Measurements from ENCODE around the gene MUC5B.

The MUC5B gene

DNA sequence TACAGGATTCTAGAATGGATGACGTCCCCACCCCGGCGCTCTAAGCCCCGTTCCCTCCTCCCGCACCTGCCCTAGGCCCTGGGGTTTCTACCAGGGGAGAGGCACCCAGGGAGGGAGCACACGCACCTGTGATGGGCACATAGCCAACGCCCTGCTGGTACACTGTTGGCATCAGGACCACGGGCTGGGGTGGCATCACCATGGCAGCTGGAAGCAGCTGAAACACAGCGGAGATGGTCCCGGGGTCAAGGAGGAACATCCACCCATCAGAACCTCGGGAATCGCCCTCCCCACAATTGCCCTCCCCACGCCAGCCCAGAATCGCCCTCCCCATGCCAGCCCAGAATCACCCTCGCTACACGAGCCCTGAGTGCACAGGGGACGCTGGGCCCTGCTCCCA lies 63.0 kb downstream of the MUC5B start:
- DNase-seq (ENCODE audit: low read depth): no peak

DNA sequence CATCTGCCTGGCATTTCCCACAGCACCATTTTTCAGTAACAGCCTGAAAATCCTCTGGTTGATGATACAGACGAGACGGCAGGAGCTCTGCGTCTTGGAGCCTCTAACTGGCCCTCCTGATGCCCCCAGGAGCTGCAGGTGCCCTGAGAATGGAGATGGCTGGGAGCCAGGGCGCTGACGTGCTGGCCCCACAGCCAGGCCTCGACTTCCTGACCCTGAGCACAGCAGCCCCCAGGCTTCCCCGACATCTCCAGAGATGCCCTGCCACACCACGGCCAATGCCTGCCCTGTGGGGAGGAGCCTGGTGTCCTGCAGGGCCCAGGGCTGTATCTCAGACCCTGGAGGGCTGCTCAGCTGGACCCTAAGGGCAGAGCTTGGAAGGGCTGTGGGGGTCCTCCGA lies 65.1 kb downstream of the MUC5B start:
- no peak for DNase-seq (ENCODE audit: low read depth)

DNA sequence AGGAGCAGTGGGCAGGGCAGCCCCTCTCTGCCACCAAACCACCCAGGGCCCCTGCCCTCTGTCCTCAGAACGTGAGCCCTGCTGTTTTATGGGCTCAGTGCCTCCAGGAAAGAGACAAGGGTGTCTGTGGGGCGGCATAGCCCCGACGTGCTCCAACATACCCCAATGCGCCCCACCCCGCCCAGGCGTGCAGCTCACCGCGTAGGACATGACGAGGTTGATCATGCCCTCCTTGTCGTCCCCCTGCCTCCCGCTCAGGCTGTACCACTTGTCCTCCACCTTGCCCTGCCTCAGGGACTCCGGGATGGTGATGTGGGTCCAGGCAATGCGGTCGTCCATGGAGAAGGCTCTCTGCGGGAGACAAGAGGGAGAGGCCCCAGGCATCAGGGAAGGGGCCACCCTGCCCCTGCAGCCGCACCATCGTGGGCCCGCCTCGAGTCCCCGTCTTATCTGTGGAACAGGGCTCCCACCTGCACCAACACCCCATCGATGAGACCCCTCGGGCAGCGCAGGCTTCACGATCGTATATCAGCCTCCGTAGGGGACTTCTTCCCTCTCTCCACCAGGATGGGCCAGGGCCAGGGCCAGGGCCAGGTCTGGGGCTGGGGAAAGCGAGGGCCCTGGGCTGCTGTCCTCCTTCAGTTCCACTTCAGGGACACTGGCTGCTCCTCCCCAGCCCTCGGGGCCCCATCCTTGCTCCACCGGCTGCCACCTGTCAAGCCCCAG lies 65.7 kb downstream of the MUC5B start:
- no peak for DNase-seq (ENCODE audit: low read depth)

DNA sequence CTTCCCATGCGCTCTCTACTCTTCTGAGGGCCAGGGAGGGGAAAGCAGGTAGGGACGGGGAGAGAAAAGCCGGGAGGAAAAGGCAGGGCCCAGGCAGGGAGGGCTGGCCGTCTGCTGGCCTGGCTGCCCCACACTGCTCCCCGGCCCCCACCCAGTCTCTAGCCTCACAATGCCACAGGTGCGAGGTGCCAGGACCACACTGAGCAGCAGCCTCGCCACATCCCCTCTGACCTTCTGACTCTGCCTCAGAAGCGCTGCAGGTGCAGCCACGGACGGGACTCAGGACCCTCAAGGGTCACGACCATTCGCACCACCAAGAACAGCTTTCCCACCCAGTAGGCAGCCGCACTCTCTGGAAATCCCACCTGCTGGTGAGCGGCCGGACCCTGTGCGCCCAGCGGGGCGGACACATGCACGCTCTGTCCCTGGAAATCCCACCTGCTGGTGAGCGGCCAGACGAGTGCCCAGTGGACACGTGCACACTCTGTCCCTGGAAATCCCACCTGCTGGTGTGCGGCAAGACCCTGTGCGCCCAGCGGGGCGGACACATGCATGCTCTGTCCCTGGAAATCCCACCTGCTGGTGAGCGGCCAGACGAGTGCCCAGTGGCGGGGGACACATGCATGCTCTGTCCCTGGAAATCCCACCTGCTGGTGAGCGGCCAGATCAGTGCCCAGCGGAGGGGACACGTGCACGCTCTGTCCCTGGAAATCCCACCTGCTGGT lies 66.5 kb downstream of the MUC5B start:
- DNase-seq (ENCODE audit: low read depth): no peak

DNA sequence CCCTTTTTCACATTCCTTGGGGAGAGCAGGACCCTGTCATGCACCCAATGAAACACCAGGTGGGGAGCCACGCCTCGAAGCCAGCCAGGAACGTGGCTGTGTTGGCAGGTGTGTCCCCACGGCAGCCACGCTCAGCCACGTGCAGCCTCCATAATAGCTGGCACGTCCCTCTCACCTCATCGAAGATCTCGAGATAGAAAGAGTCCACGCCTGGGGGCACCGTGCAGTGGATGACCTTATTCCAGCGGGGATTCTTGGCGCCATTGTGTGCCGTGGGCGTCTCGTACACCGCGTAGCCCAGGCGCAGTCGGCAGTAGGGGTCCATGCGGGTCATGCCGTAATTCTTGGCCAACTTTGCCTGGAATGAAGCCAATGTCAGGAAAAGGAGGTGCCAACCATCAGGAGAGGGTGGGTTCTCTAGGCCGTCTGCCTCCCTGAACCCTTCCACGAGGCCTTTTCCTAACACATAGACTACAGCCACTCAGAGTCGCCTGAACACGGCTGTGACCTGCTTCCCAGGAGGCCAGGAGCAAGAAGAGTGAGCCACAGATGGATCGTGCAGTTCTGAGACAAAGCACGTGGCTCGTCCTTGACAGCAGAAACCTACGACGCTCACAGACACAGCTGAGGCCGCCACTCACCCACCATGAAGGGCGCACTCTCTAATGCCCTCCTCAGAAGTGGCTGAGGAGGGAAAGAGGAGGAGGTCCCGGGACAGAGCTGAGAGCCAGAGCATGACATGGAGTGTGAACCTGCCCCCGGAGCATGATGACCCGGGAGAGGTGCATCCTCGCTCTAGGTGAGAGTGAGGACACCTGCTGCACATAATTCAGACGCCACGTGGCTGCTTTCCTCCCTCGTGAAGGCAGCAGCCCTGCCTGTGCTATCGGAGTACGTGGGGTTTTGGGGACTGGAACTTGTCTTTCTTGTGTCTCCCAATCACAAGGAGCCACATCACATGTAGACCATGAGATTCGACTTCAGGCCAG lies 67.5 kb downstream of the MUC5B start:
- no peak for DNase-seq (ENCODE audit: low read depth)

DNA sequence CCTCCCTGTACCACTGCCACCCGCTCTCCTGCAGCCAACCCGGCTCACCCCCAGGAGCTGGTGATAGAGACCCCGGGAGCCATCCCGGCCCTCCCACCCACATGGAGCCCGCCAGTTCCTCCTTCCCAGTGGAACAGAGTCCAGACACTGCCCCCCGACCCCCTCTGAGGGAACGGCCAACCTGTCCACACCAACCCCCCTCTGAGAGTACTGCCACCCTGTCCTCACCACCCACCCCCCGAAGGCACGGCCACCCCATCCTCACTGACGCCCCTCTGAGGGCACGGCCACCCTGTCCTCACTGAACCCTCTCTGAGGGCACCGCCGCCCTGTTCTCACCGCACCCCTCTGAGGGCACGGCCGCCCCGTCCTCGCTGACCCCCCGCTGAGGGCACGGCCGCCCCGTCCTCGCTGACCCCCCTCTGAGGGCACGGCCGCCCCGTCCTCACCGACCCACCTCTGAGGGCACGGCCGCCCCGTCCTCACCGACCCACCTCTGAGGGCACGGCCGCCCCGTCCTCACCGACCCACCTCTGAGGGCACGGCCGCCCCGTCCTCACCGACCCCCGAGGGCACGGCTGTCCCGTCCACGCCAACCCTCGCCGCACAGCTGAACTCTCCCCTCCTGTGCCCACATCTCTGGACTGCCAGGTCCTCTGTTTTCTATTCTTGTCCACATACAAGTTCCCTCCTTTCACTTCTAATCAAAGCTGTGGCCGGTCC lies 68.6 kb downstream of the MUC5B start:
- no peak for DNase-seq (ENCODE audit: low read depth)

DNA sequence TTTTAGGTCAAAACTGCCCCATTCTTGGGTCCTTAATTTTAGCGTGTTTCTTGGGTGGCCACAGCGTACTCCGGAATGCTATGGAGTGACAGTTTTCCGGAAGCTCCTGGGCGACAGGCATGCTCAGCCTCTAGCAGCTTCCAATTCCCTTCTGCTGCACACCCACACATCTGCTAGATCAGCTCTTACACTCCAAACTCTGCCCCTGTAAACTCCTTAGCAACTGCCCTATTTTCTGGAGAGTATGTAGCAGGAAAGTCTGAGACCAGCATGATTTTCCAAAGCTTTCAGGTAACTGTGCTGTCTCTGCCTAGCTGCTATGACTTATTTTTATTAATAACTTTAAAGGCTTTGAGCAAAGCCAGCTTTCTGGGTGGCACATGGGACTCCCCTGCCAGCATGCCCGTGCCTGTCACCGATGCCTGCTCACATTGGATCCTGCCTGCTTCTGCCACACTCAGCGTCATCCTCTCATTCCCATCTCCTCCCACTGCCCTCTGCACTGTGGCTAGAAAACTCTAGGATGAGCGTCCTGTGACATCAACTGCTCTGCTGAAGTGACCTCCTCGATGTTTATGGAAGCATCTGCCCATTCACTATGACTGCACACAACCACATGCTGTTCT lies 69.3 kb downstream of the MUC5B start:
- no peak for DNase-seq (ENCODE audit: low read depth)

DNA sequence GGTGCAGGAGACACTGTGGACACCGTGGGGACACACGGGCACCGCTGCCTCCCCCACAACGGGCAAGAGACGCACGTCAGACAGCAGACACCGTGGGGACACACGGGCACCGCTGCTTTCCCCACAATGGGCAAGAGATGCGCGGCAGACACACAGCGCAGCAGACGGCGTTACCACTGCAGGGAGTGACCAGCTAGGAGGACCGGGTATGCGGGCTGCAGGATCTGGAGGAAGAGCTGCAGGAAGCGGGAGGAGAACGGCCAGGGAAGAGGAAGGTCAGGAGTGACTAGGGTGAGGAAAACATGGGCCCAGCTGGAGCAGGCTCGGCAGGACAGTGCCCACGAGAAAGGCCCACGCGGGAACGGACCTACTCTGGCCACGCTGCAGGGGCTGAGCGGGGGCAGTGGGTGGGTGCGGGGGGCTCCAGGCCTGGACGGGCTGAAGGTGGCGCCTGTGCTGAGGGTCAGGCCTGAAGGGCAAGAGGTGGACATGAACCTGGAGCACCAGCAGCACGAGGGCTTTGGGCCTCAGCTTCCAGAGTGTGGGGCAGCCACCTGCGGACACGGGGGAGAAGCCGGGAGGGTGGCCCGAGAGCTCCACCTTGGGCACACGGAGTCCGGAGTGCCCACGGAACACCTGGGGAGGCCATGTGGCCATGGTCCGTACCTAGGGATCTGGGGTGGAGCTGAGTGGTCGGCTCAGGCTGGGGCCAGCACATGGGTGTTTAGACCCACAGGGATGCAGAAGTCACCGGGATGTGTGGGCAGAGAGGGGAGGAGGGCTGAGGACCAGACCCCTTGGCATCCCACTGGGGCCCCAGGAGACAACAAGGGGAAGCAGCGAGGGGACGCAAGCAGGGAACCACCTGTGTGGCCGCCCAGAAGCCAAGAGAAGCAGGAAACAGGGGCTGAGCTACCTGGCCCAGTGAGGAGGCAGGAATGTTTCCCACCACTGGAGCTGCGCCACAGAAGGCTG lies 70.1 kb downstream of the MUC5B start:
- DNase-seq (ENCODE audit: low read depth): no peak

DNA sequence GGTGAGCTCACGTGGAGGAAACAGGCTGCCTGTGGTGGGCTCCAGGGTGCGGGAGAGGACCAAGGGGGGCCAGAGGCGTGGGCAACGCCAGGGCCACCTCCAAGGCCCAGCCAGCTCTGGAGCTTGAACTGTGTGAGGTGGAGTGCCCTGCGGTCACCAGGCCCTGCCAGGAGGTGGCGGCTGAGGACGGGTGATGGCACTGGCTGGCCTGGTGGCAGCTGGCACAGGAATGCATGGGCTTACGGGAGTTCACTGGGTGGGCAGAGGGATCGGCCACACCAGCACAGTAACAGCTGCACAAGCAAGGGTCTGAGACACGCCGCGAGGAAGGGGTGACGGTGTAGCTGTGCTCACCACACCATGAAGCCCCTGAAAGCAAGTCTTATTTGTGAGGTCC lies 70.8 kb downstream of the MUC5B start:
- no peak for DNase-seq (ENCODE audit: low read depth)

DNA sequence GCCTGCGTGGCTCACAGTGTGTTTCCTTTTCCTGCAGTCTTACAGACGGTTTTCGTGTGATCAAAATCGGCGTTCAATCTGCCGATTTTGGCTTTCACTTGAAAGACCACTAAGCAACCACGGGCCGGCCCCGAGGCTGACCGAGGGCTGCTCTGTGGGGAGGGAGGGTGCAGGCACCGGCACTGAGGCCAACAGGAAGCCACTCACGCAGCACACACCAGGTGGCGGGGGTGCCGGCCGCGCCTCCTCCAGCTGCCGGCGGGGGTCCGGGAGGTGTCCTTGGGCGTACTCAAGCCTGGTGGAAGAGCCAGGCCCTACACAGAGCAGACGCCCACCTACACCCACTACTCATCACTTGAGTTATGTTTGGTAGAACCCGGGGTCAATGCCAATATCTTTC lies 72.2 kb downstream of the MUC5B start:
- no peak for DNase-seq (ENCODE audit: low read depth)

DNA sequence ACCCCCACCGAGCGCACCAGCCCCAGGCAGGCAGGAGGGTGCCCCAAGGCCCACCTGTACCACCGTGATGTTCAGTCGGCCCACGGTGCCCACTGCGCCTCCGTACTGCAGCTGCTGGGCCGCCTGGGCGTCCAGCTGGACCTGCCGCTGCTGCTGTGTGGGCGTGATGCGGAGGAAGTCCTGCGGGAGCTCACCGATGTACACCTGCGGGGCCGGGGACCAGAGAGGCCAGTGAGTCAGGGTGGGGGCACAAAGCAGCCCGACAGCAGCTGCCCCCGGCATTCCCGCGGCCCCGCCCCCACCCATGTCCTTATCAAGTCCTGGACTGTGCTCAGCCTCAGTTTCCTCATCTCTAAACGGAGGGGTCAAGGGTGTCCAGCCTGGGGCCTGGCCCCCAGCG lies 72.7 kb downstream of the MUC5B start:
- no peak for DNase-seq (ENCODE audit: low read depth)

DNA sequence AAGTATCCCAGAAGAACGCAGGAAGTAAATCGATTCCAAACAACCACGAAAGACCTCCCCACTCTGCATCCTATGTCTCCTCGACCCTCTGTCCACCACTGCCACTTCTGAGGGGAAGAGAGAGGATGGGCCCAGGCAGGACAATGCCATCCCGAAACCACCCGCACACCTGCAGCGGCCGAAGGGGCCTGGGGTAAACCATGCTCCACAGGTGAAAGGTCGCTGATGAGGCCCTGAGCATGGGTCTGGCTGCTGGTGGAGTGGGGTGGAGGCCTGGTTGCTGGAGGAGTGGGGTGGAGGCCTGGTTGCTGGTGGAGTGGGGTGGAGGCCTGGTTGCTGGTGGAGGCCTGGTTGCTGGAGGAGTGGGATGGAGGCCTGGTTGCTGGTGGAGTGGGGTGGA lies 73.4 kb downstream of the MUC5B start:
- no peak for DNase-seq (ENCODE audit: low read depth)

DNA sequence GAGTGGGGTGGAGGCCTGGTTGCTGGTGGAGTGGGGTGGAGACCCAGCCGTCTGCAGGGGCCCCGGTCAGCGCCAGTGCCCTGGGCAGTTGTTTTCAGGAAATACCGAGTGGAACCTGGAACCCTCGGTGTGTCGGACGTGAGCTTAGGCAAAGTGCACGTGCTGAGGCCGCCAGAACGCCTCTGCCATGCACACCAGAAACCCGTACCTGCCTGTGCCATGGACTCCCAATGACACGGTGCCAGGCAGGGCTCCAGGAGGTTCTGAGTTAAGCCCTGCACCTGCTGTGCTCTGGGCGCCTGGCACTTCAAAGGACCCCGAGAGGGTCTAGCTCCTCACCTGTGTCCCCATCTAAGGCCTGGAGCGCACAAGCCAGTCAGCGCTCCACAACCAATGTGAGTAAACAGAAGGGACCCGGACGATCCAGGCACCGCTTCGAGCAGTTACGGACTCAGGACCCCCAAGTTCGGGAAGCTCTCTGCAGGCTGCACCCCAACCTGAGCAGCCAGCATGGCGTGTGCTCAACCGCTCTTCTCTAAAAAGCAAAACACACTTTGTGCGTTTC lies 74.2 kb downstream of the MUC5B start:
- no peak for DNase-seq (ENCODE audit: low read depth)

DNA sequence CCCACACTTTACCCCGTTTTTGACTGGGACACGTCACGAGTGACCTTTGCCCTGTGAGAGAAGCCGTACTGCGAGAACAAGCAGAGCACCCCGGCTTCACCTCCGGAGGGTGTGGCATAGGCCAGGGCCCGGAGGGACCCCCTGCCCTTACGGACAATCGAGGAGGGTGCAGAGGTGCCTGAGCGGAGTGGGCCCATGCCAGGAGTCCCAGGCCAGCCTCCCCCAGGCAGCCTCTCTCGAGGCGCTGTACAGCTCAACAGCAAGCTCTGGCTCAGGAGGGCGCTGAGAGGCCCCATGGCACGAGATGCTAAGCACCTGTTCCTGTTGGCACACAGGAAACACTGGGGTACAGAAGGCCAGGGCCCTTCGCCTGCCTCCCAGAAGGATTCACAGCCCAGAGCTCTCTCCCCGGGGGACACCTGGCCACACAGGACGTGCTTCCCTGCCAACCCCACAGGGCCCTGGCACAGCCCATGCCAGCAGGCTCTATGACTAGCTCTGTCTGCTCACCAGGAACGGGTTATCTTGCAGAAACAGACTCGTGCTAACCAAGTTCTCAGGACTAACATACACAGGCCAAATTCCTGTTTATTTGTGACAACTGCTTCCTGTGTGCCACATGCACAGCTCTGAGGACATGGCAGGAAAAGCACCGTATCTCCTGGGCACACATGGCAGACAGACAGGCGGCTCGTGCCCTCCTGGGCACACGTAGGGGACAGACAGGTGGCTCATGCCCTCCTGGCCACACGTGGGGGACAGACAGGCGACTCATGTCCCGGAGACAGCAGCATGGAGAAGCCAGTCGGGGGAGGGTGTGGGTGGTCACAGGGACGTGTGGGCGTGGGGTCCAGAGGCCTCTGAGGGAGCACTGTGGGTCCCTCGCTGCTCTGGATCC lies 75.0 kb downstream of the MUC5B start:
- DNase-seq (ENCODE audit: low read depth): no peak

DNA sequence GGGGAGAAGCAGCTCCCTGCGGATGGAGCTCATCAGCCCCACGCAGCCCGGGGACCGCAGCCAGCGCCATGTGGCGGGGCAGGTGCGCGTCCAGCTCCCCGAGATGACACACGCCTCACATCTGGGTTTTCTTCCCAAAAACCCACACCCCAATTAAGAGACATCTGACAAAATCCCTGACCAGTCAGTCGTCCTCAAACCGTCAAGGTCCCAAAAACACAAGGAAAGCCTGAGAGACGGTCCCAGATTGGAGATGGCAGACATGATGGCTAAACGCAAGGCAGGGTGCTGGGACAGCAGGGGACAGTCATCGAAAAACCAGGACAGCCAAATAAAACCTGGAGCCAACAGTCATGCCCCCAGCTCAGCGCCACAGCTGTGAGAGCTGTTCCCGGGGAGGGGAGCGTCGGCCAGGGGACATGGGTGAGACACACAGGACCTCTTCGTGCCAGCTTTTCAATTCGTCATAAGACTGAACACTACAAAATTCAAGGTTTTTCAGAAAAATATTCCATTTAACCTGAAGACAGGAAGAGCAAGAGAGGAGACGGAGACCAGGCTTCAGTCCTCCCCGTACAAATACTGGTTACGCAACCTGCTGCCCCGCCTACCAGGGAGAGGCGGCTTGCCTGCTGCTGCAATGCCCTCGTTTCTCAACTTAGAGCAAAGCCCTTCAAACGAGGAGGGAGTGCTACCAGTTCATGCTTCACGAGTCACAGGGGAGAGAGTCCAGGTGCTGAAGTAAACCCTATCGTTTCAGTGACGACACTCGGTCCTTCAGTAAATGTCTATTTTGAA lies 76.0 kb downstream of the MUC5B start:
- DNase-seq (ENCODE audit: low read depth): no peak

DNA sequence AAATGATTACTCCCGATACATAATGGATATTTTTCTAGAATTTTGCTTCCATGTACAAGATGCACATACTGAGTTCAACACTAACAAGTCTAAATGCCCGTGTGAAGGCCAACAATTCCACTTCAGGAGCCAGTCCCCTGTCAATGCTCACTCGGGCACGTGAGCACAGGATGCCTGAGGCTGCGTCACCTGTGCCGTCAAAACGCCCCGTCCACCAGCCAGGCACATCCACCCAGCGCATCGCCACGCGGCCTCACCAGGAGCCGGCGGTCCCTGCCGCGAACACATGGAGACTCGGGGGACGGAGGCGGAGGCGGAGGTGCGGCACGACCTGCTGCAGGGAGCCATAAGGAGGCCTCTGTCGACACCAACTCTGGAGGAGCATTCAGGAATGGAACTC lies 76.8 kb downstream of the MUC5B start:
- DNase-seq (ENCODE audit: low read depth): no peak

DNA sequence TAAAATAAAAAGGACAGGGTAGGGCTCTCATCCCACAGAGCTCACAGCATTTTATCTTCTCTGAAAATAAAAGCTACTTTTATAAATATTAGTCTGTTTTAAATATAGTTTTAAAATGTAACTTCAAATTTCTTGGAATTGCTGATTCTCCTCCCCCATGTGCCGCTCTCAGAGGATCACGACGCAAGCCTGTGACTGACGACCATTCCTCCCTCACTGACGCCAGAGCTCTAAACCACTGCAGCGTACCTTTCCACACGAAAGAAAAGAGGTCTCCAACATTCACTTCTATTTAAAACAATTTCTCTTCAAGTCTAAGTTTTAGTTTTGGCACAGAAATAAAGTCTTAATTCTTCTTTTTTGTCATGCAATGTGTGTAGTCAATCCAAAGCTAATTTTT lies 77.3 kb downstream of the MUC5B start:
- DNase-seq (ENCODE audit: low read depth): no peak

DNA sequence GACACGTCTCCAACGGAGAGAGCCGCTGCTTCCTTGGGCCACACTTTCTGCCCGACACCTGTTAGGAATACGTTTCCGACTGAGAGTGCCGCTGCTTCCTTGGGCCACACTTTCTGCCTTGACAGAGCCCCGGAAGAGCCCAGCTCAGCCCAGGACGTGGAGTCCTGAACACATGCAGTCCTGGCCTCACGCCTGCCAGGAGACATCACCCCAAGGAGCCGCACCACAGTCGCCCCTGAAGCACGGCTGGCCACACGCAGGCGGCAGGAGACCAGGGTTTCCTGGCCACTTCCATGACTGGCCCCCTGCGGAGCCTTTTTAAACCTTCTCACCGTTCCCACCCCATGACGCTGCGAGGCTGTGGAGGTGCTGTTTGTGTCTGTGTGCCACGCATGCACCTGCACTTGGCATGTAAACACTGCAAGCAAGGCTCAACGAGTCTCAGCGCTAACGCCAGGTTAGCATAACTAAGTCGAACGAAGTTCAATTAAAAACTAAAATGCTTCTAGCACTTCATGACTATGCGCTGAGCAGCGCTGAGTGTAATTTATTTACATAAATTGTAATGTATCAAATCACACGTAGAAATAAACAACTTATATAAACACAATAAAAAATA lies 77.8 kb downstream of the MUC5B start:
- no peak for DNase-seq (ENCODE audit: low read depth)
